Measurements from ENCODE around the gene PELI2.
A peak's percentile ranks its signal among the peaks of the same experiment; 100 is the strongest.

Gene PELI2

DNA sequence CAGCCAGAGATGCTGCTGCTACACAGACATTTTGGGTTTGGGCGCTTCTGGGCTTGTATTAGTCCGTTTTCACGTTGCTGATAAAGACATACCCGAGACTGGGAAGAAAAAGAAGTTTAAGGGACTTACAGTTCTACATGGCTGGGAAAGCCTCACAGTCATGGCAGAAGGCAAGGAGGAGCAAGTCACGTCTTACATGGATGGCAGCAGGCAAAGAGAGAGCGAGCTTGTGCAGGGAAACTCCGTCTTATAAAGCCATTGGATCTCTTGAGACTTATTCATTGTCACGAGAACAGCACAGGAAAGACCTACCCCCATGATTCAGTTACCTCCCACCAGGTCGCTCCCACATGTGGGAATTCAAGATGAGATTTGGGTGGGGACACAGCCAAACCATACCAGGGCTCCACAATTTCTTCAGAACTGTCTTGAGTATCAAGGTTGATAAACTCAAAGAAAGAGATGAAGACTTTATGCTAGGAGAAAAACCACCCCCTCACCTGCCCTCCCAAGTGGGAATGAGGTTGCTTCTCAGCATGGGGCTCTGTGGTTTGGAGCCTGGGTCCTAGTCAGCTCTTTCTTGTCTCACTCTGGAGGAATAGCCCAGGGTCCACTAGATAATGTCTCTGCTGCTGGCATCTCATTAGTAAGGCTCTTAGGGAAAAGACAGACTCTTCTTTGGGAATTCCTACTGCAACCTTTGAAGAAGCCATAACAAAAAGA is 200.3 kb downstream of the PELI2 start:
- DNase-seq: no peak

DNA sequence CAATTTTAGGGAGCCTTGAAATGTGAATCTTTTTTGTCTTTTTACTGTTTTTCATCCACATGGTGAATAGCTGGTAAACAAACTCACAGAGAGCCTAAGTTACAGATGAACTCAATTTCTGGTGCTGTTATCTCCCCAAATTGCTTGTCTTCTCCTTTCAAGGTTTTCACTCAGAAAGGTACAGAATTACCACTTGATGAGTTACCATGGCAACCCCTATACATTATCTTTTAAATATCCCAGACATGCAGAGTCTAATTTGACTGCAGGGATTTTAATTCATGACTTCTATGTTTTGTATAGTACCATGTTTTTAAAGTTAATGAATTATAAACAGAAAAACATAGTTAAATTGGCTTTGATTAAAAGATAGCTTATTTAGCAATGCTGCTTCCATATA is 203.7 kb downstream of the PELI2 start:
- no peak for DNase-seq

DNA sequence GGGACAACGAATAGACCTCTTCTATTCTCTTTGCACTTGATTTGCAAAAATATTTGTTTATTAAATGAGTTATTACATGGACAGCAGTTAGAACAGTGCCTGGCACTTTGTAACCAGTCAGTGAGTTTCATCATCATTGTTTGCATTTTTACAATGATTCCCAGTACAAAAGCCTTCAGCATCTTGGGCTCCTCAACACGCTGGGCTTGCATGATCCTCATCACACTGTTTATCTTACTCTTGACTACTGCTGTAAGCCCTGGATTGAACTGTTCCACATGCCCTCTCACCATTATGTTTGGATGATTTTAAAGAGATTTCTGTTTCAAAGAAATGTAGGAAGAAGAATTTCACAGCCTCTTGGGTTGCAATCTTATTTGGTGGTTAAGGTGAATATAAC is 204.3 kb downstream of the PELI2 start:
- no peak for DNase-seq

DNA sequence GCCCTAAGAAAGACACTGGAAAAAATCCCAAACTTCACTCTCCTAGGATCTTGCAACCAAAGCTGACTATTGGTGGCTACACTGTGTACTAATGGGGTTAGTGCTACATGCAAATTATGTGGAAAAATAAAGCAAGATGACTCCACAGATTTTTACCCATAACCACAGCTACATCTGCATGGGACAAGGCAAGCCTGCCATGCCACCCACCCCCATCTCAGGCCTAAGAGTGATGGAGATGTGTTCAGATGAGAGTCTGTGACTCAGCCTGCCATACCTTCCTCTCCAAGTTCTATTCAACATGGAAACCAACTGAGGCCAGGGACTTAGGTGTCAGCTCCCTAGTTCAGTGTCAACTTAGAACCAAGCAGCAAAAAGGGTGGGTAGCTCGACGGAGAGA is 206.2 kb downstream of the PELI2 start:
- no peak for DNase-seq

DNA sequence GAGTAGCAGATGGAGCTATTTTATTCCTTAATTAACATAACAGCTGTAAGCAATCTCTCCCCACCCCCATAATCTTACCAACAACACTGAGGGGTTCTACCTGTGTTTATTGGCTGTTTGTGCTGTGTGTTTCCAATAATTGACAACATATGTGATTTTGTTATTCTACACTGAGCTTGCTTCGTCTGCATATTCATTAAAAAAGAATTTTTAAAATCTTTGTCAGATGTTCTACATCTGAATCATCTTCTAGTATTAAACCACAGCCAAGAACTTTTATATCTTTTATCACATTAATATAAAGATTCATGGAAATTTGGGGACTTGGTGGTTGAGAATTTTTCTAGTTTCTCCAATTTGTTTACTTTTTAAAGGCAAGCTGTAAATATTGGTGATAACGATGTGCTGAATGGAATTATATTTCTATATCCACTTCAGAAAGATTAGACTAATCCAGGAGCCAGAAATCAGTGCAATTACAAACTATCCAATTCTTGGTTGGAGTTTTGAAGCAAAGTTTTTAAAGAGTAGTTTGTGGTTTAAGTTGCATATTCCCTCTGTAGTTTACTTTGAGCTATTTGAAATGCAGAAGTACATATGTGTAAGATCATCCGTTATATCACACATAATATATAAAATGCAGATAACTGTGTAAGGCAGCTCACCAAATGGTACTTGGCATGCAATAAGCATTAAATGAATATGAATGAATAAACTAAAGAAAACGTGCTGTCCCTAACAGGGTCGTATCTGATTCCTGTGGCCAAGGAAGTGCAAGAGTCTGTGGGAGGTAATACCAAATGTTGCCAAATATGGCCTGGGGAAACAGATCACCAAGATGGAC is 206.9 kb downstream of the PELI2 start:
- no peak for DNase-seq

DNA sequence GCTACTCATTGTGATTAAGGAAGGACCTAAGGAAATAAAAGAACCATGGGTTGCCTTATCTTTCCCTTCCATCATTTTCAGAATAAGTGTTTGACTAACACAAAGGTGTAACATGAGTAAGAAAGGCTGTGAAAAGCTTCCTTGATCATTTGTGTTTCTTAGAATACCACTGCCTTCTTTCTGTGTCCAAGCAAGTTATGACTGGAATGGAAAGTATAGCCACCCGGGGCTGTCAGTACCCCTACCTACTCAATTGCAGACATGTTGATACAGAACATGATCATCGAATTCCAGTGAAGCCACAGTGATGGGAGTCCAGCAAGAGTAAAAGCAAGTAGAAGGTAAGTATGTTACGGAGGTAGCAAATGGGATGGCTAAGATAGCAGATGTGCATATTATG is 209.8 kb downstream of the PELI2 start:
- no peak for DNase-seq

DNA sequence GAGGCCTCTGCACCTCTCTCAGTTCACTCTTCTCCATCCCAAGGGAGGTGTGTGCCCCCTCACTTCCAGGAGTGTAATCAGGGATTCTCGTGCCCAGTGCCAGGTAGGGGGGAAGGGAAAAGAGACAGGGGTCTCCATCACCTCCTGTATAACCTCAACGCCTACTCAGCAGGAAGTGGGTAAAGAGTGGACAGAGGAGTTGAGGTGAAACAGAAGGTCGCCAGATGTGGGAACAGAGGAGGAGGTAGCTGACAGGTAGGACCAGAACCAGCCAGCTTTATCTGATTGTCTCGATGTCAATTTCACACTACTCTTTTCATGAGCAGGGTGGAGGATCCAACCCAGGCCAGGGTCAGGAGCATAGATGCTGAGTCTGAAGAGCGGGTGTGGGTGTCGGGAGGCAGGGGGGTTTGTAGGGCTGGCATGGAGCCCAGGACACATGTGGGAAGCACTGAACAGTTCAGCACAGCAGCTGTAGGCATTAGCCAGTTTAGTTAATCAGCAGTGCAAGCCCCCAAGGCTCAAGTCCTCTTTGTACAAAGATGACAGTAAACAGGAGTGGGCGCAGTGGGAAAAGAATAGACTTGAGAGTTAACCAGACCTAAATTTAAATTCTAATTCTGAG is 213.5 kb downstream of the PELI2 start:
- DNase-seq: no peak

DNA sequence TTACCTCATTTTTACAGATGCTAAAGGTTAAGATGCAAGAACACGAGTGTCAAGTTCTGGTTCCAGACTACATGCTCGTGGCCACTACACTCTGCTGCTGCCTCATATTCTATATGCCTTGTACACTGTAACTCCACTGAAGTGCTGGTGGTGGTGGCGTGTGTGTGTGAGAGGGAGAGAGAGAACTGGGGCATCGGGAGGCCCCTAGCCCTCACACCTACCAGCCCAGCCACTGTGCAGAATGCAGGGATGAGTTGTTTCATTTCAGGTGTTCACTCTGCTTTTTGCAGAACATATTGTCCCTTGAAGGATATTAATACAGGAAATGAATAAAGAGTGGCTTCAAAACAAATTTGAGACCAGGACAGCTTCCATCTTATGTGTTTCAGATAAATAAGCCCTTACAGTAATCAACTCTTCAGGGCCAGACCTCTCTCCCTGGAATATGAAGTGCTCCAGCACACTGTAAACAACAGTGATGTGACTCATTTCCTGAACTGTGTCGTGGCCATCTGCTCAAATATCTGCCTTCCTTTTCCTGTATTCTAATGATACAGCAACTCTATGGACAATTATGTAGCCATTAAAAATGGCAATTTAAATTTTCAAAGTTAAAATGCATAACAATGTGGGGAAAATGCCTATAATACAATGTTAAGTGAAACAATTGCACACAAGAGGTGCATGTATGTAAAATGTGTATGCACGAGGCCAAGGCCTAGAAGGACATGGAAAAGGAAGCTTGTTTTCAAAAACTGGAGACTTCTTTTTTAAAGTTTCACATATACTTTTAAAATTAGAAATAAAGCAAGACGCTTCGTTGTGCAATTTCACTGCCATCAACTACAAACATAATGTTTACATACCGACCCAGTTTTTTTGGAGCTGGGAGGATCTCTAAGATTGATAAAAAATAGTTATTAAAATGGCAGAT is 215.4 kb downstream of the PELI2 start:
- no peak for DNase-seq

DNA sequence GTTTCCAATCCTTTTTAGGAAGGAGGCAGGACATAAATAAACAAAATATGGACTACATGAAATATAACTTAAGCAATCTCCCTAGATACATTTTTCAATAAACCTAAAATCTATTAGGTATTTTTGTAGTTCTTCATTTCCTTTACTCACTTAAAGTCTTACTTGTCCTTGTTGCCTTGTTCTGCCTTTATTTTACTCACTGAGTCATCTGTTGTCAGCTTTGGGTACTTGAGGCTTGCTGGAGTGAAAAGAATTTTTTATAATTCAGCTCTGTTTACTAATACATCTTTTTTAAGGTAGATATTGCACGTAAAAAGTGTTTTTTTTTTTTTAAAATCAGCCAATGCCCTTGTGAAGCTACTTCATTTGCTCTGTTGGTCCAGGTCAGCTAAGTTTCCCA is 216.2 kb downstream of the PELI2 start:
- no peak for DNase-seq

DNA sequence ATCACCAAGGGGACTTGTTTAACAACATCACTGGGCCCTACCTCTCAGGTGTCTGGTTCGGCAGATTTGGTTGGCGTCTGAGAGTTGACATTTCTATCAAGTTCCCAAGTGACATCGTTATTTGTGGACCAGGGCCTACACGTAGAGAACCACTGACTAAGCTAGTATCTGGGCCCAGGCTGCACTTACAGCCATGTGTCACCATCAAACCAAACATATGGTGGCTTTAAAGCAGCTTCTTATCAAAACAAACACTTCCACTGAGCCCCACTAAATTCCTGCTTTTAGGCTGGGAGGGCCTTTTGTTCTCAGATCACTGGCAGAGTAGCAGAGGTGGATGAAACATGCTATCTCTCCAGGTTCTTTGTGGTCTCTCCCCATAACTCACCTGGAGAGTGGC is 220.5 kb downstream of the PELI2 start:
- DNase-seq: no peak

DNA sequence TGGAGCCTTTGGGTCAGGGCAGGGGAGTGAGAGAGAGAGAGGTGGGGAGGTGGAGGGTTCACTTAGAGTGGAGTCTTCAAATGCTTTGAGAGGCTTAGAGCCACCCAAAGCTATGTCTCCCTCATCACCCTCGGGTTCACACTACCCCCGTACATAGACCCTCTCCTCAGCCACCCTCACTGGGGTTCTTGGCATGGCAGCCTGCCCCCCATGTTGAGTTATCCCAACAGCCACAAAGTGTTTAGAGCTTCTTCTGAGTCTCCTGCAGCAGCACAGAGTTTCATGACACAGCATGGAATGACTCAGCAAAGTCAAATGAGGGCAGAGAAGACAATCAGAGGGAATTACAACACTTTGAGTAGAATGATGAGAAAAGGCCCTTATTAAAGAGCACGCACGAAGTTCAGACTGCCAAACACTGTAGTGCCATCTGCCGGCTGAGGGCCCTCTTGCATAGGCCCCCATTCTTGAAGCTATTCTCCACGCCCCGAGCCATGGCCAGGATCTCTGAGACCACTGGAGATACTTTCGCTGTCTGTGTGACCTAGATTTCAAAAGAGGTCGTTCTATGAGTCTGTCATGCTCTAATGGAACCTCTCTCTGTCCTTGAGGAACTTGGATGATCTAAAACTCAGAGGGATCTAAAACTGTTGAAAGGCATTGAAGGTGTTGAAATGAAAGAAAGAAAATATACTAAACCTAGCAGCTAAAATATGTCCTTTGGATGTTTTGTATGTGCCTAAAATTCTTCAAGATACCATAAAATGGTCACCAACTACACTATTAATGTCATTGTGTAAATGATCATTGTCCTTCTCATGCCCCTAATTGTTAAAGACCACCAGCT is 221.9 kb downstream of the PELI2 start:
- peak in 1 of 2 experiments; percentile 9 for DNase-seq

DNA sequence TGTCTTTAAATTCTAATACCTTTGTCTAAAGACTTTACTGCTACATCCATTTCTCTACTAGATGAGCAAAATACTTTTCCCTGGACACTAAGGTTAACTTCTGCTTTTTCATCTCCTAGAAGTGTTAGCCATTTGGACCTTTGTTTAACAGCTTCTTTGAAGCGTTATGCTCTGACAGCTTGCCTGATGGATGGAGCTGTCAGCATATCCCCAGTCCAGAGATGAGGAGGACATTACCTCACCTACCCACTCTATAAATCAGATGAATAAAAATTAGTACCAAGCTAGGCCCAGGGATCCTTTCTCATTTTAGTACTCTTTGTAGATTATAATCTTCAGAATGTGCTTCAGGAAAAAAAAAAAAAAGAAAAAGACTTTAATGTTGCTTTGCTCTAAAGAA is 222.7 kb downstream of the PELI2 start:
- no peak for DNase-seq

DNA sequence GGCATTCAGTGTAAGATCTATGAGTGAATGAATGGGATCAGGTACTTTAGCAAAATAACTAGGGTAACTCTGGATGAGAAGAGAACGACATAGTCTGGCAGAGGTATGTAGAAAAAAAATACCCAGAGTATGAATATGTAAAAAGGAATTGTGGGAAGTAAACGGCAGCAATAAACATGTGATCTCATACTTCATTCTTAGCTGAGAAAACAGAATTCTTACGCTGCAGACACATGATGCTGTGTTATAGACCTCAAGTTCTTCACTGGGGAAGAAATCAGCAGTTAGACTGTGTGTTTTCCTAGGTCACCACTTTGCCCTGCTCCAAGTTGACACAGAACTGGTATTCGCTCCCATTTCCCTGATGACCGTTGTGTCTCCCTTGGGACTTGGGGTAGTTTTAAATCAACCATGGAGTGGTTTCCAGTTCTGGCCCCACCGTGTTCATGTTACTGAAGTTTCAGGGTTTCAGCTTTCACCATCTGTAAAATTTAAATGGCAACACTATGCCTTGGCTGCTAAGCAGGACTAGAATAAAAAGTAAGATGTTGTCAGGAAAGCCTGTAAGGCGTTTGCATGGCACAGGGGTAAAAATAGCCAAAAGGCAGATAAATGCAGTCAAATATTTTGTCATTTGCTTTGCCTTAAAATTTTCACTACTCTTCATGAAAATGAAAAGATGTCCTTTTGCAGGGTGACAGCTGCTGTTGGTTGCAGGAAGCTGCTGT is 223.7 kb downstream of the PELI2 start:
- DNase-seq: no peak

DNA sequence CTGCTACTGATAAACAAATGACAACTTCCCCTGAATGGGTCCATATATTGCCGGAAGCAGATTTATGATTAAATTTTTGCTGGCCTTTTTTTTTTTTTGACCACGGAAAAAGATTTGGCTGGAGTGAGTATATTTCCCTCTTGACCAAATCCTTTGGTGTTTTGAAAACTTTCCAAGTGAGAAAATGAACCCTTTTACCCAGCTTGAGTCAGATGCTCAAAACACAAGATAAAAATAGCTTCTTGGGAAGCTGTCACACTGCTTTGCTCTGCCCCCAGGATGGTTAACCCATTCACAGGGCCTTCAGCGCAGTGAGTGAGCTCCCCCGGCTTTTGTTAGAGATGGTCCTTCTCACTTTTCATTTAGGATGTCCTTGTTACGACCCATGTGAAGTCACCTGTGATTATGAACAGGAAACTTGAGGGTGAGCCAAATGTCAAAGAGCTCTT is 224.3 kb downstream of the PELI2 start:
- DNase-seq: peak in 1 of 2 experiments; percentile 14

DNA sequence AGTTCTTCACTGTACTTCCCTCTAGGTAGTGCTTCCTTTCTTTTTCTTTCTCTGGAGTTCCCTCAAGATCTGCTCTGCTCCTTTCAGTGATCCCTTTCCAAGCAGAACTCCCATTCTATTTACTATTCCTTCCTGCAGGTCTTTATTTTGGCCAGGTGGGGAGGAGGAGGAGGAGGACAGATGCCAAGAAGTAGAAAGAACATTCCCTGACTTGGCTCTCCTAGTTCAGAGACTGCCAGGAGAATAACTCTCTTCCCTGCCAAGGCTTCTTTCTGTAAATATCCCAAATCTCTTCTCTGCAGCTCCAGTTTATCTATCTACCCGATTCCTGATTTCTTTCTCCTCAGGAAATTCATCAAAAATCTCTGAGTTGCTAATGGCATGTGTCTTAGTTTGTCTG is 231.7 kb downstream of the PELI2 start:
- no peak for DNase-seq

Data from cerebellar nuclear complex (tissue), 1 donor.